Right atrium auricular region (tissue), 2 donors: ENCODE results near the gene SPTLC2. TPM values are rescaled to one million over a fixed set of nuclear protein-coding genes. Genes with fewer than 3 reads are reported as not detected.
"Not testable (repeated sequence)": the region's sequence is repeated elsewhere in the genome, so short reads cannot be mapped to it uniquely, and the experiment has no call there.

ENCODE experiments used
- DNase-seq: peaks from one replicate; pipeline ENCODE4 v3.0.0-alpha.2; 2019; ENCODE audit warnings: low spot score
- H3K27ac ChIP-seq, 2 donors: fragments of 200-600 bp; sonication (generic); 1 replicate in 1 of 2; 2 replicates in 1 of 2; pipeline ENCODE4 v1.5.1; 2016 to 2019
- H3K27me3 ChIP-seq, 2 donors: fragments of 200-600 bp; sonication (generic); one replicate each; pipeline versions ENCODE4 v1.5.1 to v1.6.0; 2017 to 2019
- H3K36me3 ChIP-seq: fragments of 200-600 bp; sonication (generic); one replicate; pipeline ENCODE4 v1.5.1; 2016
- H3K4me1 ChIP-seq, 2 donors: fragments of 200-600 bp; sonication (generic); one replicate each; pipeline versions ENCODE4 v1.5.1 to v1.6.0; 2017 to 2019
- H3K4me3 ChIP-seq, 2 donors: fragments of 200-600 bp; sonication (generic); 1 replicate in 1 of 2; 2 replicates in 1 of 2; pipeline ENCODE4 v1.5.1; 2017 to 2019; ENCODE audit warnings: mild to moderate bottlenecking in 1 of 2, moderate library complexity in 1 of 2
- H3K9me3 ChIP-seq, 2 donors: fragments of 200-600 bp; sonication (generic); one replicate each; pipeline ENCODE4 v1.5.1; 2019
- total RNA-seq, 2 donors: library from RNA; depleted of rRNA; stranded (reverse); fragments of >200 nt; gene quantifications; one replicate each; pipeline ENCODE4 v1.1.0, GENCODE V29; 2016
- TF ChIP-seq, protein P1 (sequence below), 2 donors: fragments of 200-600 bp; sonication (generic); IDR thresholded peaks; one replicate each; pipeline ENCODE4 v1.5.1; 2019; ENCODE audit warnings: antibody characterized with exemption in 2 of 2

SPTLC2 gene
- total RNA-seq, 2 donors from 2014 or later = 11.3 to 14.0 TPM

DNA sequence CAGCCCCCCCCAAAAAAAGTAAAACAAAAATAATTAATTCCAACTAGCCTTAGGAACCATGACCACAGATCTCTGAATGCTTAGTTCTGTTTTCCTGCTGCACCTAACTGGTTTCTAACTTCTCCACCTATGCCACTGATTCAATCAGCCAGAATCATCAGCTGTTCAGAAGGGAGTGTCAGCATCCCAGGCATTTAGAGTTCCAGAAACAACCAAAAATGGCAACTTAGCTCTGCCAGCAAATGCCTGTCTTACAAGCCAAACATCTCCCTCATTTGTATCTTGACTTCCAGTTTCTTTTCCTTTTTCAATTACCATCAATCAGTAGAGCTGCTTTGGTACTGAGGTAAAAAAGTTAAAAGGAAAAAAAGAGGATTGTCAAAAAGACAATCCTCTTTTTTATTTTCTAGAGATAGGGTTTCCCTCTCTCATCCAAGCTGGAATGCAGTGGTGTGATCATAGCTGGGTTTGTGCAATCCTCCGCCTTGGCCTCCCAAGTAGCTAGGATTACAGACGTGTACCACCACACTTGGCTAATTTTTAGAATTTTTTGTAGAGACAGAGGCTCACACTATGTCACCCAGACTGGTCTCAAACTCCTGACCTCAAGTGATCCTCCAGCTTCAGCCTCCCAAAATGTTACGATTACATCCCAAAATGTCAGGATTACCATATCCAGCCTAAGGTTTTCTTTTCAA lies 72.7 kb downstream of the SPTLC2 start:
- no peaks in the 10 kb centered on the region for H3K27me3 ChIP-seq
- peak overlapping the region in 1 of 2 donors; percentile 5 for H3K27ac ChIP-seq
- H3K36me3 ChIP-seq = peaks cover 10% of the 10 kb centered on the region
- no peak for DNase-seq
- no peak overlapping the region for H3K4me3 ChIP-seq
- TF ChIP-seq, protein P1, sequence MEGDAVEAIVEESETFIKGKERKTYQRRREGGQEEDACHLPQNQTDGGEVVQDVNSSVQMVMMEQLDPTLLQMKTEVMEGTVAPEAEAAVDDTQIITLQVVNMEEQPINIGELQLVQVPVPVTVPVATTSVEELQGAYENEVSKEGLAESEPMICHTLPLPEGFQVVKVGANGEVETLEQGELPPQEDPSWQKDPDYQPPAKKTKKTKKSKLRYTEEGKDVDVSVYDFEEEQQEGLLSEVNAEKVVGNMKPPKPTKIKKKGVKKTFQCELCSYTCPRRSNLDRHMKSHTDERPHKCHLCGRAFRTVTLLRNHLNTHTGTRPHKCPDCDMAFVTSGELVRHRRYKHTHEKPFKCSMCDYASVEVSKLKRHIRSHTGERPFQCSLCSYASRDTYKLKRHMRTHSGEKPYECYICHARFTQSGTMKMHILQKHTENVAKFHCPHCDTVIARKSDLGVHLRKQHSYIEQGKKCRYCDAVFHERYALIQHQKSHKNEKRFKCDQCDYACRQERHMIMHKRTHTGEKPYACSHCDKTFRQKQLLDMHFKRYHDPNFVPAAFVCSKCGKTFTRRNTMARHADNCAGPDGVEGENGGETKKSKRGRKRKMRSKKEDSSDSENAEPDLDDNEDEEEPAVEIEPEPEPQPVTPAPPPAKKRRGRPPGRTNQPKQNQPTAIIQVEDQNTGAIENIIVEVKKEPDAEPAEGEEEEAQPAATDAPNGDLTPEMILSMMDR (IDR thresholded peaks at IDR 0.05) = no peak
- no peaks in the 10 kb centered on the region for H3K9me3 ChIP-seq
- H3K4me1 ChIP-seq = peaks cover 0 to 17% of the 10 kb centered on the region in 2 donors

DNA sequence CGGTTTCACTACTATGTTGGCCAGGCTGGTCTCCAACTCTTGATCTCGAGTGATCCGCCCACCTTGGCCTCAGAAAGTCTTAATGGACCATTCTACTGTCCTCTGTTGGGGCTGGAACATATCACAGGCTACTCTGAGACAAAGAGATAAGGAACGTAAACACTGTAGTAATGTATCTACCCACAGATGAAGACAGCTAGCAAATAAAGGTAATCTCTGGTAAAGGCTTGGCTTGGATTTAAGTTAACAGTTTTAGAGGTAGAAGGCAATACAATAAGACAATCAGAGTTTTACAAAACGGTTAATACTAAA lies 73.2 kb downstream of the SPTLC2 start:
- Histone ChIP-seq H3K9me3 (no peaks in the 10 kb centered on the region), H3K27me3 (no peaks in the 10 kb centered on the region), H3K36me3 (peaks cover 4% of the 10 kb centered on the region), H3K4me3 (no peak overlapping the region), H3K4me1 (peaks cover 0 to 17% of the 10 kb centered on the region in 2 donors), H3K27ac (peak overlapping the region; percentile 5 to 9)
- no peak for DNase-seq
- TF ChIP-seq, protein P1 (IDR thresholded peaks at IDR 0.05) = no peak

DNA sequence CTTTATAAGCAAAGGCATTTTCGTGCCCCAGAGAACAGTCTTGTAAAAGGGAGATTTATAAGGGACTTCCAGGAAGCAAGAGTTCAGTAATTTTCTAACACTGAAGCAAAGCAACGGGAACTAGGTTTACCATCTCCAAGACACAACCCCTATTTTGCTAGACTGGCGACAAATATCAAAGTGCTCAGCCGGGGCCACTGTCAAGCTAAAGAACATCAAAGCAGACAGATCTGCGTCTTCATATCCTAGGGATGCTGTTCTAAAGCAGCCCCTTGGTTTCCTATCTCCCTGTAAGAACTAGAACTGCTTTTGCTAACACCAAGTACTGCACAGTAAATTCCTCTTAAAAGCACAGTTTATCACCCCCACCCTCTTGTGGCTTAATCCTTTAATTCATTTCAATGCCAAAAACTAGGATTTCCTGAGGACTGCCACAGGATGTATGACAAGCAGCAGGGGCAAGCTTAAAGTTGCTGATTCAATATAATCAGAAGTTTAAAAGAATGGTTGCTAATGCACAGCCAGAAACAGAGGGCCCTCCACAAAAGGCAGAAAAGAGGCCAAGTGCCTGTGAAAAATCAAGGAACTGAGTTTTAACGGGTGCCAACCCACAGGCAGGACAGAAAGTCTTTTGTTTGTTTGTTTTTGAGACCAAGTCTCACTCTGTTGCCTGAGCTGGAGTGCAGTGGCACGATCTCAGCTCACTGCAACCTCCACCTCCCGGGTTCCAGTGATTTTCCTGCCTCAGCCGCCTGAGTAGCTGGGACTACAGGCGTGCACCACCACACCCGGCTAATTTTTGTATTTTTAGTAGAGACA lies 73.8 kb downstream of the SPTLC2 start:
- H3K9me3 ChIP-seq = no peaks in the 10 kb centered on the region
- H3K27ac ChIP-seq = peak overlapping the region; percentile 5 to 9
- no peaks in the 10 kb centered on the region for H3K36me3 ChIP-seq
- peaks cover 0 to 17% of the 10 kb centered on the region in 2 donors for H3K4me1 ChIP-seq
- H3K27me3 ChIP-seq = no peaks in the 10 kb centered on the region
- DNase-seq = no peak
- TF ChIP-seq, protein P1 (IDR thresholded peaks at IDR 0.05) = no peak
- H3K4me3 ChIP-seq = no peak overlapping the region

DNA sequence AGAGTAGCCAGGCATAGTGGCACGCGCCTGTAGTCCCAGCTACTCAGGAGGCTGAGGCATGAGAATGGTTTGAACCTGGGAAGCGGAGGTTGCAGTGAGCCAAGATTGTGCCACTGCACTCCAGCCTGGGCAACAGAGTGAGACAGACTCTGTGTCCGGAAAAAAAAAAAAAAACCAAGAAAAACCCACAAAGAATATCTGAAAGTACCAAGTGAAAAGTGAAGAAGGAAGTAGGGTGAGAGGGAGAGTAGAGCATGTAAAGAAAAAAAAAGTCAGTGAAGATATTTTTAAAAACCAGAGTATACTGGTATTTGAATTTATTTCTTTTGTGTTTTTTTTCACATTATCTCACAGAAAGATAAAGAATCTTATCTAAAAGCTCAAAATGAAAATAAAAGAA lies 74.5 kb downstream of the SPTLC2 start:
- peak overlapping the region in 1 of 2 donors; percentile 5 for H3K27ac ChIP-seq
- no peak overlapping the region for H3K4me3 ChIP-seq
- no peak for DNase-seq
- H3K27me3 ChIP-seq = no peaks in the 10 kb centered on the region
- TF ChIP-seq, protein P1 (IDR thresholded peaks at IDR 0.05) = no peak
- no peaks in the 10 kb centered on the region for H3K9me3 ChIP-seq
- H3K4me1 ChIP-seq = peaks cover 0 to 17% of the 10 kb centered on the region in 2 donors
- H3K36me3 ChIP-seq = no peaks in the 10 kb centered on the region

DNA sequence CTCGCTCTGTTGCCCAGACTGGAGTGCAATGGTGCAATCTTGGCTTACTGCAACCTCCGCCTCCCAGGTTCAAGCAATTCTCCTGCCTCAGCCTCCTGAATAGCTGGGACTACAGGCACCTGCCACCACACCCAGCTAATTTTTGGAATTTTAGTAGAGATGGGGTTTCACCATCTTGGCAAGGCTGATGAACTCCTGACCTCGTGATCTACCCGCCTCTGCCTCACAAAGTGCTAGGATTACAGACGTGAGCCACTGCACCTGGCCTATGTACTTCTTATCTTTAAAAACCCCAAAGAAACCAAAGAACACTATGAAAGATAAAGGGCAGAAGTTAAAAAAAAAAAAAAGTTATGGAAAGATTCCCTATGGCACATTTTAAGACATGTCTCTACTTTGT lies 79.5 kb downstream of the SPTLC2 start:
- H3K27me3 ChIP-seq, H3K27ac ChIP-seq, H3K9me3 ChIP-seq, H3K4me3 ChIP-seq, H3K4me1 ChIP-seq, H3K36me3 ChIP-seq, DNase-seq: not testable (repeated sequence)

DNA sequence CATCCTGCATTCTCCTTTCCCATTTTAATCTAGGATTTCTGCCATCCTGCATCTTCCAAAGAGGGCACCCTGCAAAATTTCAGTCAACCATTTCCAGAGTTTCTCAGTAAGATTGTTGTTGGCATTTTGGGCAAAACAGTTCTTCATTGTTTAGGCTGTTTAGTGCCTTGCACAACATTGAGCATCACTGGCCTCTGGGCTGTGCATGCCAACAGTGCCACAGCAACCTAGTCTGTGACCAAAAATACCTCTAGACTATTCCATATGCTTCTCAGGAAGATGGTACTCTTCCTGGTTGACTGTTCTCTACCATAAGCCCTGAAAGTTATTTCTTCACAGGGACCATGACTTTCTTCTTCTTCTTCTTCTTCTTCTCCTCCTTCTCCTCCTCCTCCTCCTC lies 85.4 kb downstream of the SPTLC2 start:
- DNase-seq = no peak
- H3K4me3 ChIP-seq = no peak overlapping the region
- H3K27me3 ChIP-seq = no peaks in the 10 kb centered on the region
- no peaks in the 10 kb centered on the region for H3K9me3 ChIP-seq
- no peak overlapping the region for H3K27ac ChIP-seq
- H3K4me1 ChIP-seq = no peaks in the 10 kb centered on the region
- TF ChIP-seq, protein P1 (IDR thresholded peaks at IDR 0.05) = no peak
- H3K36me3 ChIP-seq = no peaks in the 10 kb centered on the region
